ENCODE results near the gene CEBPA. TPM values are rescaled to one million over a fixed set of nuclear protein-coding genes. Genes with fewer than 3 reads are reported as not detected.

The CEBPA gene
- 0.51 and 0.83 TPM in 2 replicates for total RNA-seq

GRCh38 chr19:33302175-33302973 is at the start of gene CEBPA:
TSS of gene CEBPA (minus strand) at chr19:33302534. CDS start at chr19:33302414, 120 bp downstream.
- peak within 1 kb of the TSS; percentile 77 for H3K4me3 Mint-ChIP-seq
- intact Hi-C loops (cut with micrococcal nuclease) = loop anchor here (1.0 to 10.0 kb wide), 5 partner anchors 67 to 222 kb away; partner anchors contain the start of genes CEBPG and GPATCH1
- POLR2A ChIA-PET = interaction anchor here (0.6 to 2.7 kb wide), 4 partner anchors 11 to 126 kb away, joined by 3 to 13 read pairs (median 8); partner anchors contain the start of gene CEBPG
- H3K27ac Mint-ChIP-seq = no peak within 1 kb of the TSS
- peaks cover 32% of the 10 kb centered on the region for H3K27me3 Mint-ChIP-seq
- CTCF ChIA-PET = interaction anchor here (1.1 to 1.2 kb wide), 2 partner anchors 41 to 67 kb away, joined by 3 read pairs; no protein-coding TSS in a partner anchor
- H3K36me3 Mint-ChIP-seq (ENCODE audit: low read depth) = no peaks in the 10 kb centered on the region
- H3K4me1 Mint-ChIP-seq = peaks cover 7% of the 10 kb centered on the region
- DNase-seq (peak; percentile 70), ATAC-seq (ENCODE audit: low read depth) (peak; percentile 93)
- H3K9me3 Mint-ChIP-seq = no peaks in the 10 kb centered on the region
- no peak for TF ChIP-seq CTCF (IDR thresholded peaks at IDR 0.05)

- peaks cover 4% of the 10 kb centered on the region for H3K9me3 Mint-ChIP-seq
- CTCF ChIA-PET = no interaction called here
- POLR2A ChIA-PET = no interaction called here
- intact Hi-C loops (cut with micrococcal nuclease) = no loop called here
- H3K4me3 Mint-ChIP-seq = no peak overlapping the region
- TF ChIP-seq CTCF (IDR thresholded peaks at IDR 0.05) = no peak
- DNase-seq (no peak), ATAC-seq (ENCODE audit: low read depth) (no peak)
- H3K27me3 Mint-ChIP-seq = peaks cover 27% of the 10 kb centered on the region
- H3K27ac Mint-ChIP-seq = no peak overlapping the region
- no peaks in the 10 kb centered on the region for H3K4me1 Mint-ChIP-seq
- H3K36me3 Mint-ChIP-seq (ENCODE audit: low read depth) = no peaks in the 10 kb centered on the region
These were observed 48.4 kb upstream of the CEBPA start for GRCh38 chr19:33350538-33351309.

- no peak for ATAC-seq (ENCODE audit: low read depth)
- no peaks in the 10 kb centered on the region for H3K36me3 Mint-ChIP-seq (ENCODE audit: low read depth)
- peaks cover 33% of the 10 kb centered on the region for H3K27me3 Mint-ChIP-seq
- POLR2A ChIA-PET = no interaction called here
- intact Hi-C loops (cut with micrococcal nuclease) = no loop called here
- CTCF ChIA-PET = interaction anchor here (0.7 kb wide), 1 partner anchor 1969 kb away, joined by 3 read pairs; no protein-coding TSS in a partner anchor
- no peaks in the 10 kb centered on the region for H3K9me3 Mint-ChIP-seq
- no peak for DNase-seq
- no peak overlapping the region for H3K27ac Mint-ChIP-seq
- no peak overlapping the region for H3K4me3 Mint-ChIP-seq
- TF ChIP-seq CTCF (IDR thresholded peaks at IDR 0.05) = no peak
- H3K4me1 Mint-ChIP-seq = no peaks in the 10 kb centered on the region
These were observed 47.3 kb upstream of the CEBPA start for GRCh38 chr19:33349319-33350289.

GRCh38 chr19:33348301-33349010 is 46.1 kb upstream of the CEBPA start:
- intact Hi-C loops (cut with micrococcal nuclease) = no loop called here
- POLR2A ChIA-PET = no interaction called here
- DNase-seq (no peak), ATAC-seq (ENCODE audit: low read depth) (no peak)
- no peaks in the 10 kb centered on the region for H3K36me3 Mint-ChIP-seq (ENCODE audit: low read depth)
- H3K9me3 Mint-ChIP-seq = no peaks in the 10 kb centered on the region
- TF ChIP-seq CTCF (IDR thresholded peaks at IDR 0.05) = no peak
- no peaks in the 10 kb centered on the region for H3K4me1 Mint-ChIP-seq
- CTCF ChIA-PET = no interaction called here
- H3K4me3 Mint-ChIP-seq = no peak overlapping the region
- H3K27me3 Mint-ChIP-seq = peaks cover 39% of the 10 kb centered on the region
- H3K27ac Mint-ChIP-seq = no peak overlapping the region

All from activated B cell treated with CpG ODN at 0.5 μM for 24 hours (primary cell).